HuH-7 (cell line): ENCODE results near the gene CLDN2.
"Not testable (repeated sequence)": the region's sequence is repeated elsewhere in the genome, so short reads cannot be mapped to it uniquely, and the experiment has no call there.

ENCODE experiments used
- DNase-seq: peaks from one replicate; pipeline ENCODE4 v3.0.0; 2011; ENCODE audit warnings: low spot score

The CLDN2 gene

DNA sequence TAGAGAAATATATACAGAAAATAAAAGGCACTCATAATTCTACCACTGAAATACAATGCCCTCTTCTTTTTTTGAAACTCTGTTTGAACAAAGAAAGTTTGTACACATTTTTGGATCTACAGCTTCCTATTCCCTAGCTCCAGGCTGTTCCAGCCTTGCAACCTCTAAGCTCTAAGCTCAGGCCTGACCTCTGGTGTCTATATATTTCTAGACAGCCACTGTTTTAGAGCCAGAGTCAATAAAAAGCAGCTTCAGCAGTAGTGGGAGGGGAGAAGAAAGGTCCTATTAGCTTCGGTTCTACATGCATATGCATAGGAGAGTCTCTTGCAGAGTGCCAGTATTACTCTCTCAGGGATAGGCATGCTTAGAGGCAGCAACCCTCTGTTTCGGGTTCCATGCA, 39.7 kb downstream of the CLDN2 start:
- DNase-seq = peak; percentile 43

DNA sequence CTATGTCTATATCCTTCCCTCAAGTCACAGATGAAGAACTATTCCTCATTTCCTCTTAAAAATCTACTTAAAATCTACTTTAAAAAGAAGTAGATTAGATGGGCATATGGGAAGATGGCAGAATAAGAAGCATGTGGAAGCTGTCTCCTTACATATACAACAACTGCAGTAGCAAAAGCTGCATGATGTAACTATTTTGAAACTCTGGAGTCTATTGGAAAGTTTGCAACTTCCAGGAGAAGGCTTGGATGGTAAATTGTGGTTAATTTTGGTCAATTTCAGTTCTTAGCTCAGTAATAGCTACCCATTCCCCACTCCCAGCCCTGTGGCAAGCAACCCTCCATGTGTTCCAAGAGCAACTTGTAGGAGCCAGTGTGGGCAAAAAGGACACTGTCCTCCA, 42.9 kb downstream of the CLDN2 start:
- DNase-seq = no peak

DNA sequence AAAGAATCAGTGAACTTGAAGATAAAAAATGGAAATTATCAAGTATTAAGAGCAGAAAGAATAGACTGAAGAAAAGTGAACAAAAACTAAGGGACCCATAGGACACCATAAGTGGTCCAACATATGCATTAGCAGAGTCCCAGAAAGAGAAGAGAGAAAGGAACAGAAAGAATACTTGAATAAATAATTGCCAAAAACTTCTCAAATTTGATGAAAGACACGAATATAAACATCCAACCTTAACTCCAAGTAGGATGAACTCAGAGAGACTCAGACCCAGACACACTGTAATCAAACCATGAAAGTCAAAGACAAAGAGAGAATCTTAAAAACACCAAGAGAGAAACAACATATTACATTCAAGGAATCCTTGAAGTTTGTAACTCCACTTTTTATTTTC, 44.1 kb downstream of the CLDN2 start:
- DNase-seq = no peak

GRCh38 chrX:106966547-106966946, 46.3 kb downstream of the CLDN2 start:
- DNase-seq = not testable (repeated sequence)

GRCh38 chrX:106972896-106973295, 52.7 kb downstream of the CLDN2 start:
- DNase-seq = no peak

GRCh38 chrX:106973433-106974149, 53.4 kb downstream of the CLDN2 start:
- no peak for DNase-seq

GRCh38 chrX:106976416-106976815, 56.2 kb downstream of the CLDN2 start:
- DNase-seq = no peak
